Adipose tissue (tissue), 3 donors: ENCODE measurements around the gene TLK2. TPM values are rescaled to one million over a fixed set of nuclear protein-coding genes. Genes with fewer than 3 reads are reported as not detected.

Source experiments
- H3K27ac ChIP-seq: one replicate; pipeline ENCODE4 v1.5.1; 2013; ENCODE audit warnings: low read depth, low read length
- WGBS, 3 donors: extraction: QIAGEN DNeasy Blood & Tissue Kit; methylation state at CpG; one replicate each; pipeline ENCODE4 v1.1.7; 2013; 5-methylcytosine and 5-hydroxymethylcytosine counted together
- polyA plus RNA-seq, 3 donors: library from polyadenylated mRNA; stranded (reverse); fragments of 200-250 nt; gene quantifications; one replicate each; pipeline ENCODE4 v1.2.3, GENCODE V29; 2013
- donor health status: healthy with polysubstance abuse.
- donor health status: Bipolar disorder and iron deficiency.
- donor health status: healthy.

The TLK2 gene
- polyA plus RNA-seq, 3 donors, result 9.1 to 31.9 (median 15.1) TPM

GRCh38 chr17:62631936-62632924 is 153.6 kb downstream of the TLK2 start:
- H3K27ac ChIP-seq, result no peak overlapping the region
- WGBS, 3 donors, result 67 to 70% (median 69%) methylated on average over 27 of the region's 27 CpGs

GRCh38 chr17:62637809-62638208 is 159.2 kb downstream of the TLK2 start:
- 68 to 75% (median 72%) methylated on average over 9 of the region's 9 CpGs for WGBS, 3 donors

GRCh38 chr17:62641153-62641552 is 162.5 kb downstream of the TLK2 start:
- no peak overlapping the region for H3K27ac ChIP-seq
- WGBS, 3 donors, result 65 to 86% (median 69%) methylated on average over 10 of the region's 10 CpGs

More at GRCh38 chr17:62637809-62638208, 159.2 kb downstream of the TLK2 start:
- no peak overlapping the region for H3K27ac ChIP-seq

GRCh38 chr17:62641951-62642350 is 163.3 kb downstream of the TLK2 start:
- WGBS, 3 donors, result 65 to 79% (median 73%) methylated on average over 6 of the region's 6 CpGs
- no peak overlapping the region for H3K27ac ChIP-seq

GRCh38 chr17:62643496-62643895 is 164.9 kb downstream of the TLK2 start:
- no peak overlapping the region for H3K27ac ChIP-seq
- 74 to 79% (median 76%) methylated on average over 6 of the region's 6 CpGs for WGBS, 3 donors

GRCh38 chr17:62644487-62645173 is 166.0 kb downstream of the TLK2 start:
- 62 to 85% (median 85%) methylated on average over 17 of the region's 17 CpGs for WGBS, 3 donors
- H3K27ac ChIP-seq, result no peak overlapping the region

- 43 to 60% (median 57%) methylated on average over 15 of the region's 15 CpGs for WGBS, 3 donors
- H3K27ac ChIP-seq, result no peak overlapping the region
These were observed 169.8 kb downstream of the TLK2 start for GRCh38 chr17:62648251-62648955.

- no peak overlapping the region for H3K27ac ChIP-seq
- 58 to 71% (median 58%) methylated on average over 6 of the region's 6 CpGs for WGBS, 3 donors
These were observed 170.3 kb downstream of the TLK2 start for GRCh38 chr17:62648956-62649294.

- WGBS, 3 donors, result 82 to 90% (median 87%) methylated on average over 7 of the region's 7 CpGs
- H3K27ac ChIP-seq, result no peak overlapping the region
These were observed 170.9 kb downstream of the TLK2 start for GRCh38 chr17:62649570-62649969.

GRCh38 chr17:62650587-62650986 is 172.0 kb downstream of the TLK2 start:
- 87 to 96% (median 89%) methylated on average over 6 of the region's 6 CpGs for whole genome bisulfite sequencing, 3 donors
- no peak overlapping the region for H3K27ac ChIP-seq

GRCh38 chr17:62652251-62653001 is 173.8 kb downstream of the TLK2 start:
- no peak overlapping the region for H3K27ac ChIP-seq
- 3 to 8% (median 5%) methylated on average over 53 to 57 of the region's 57 CpGs for WGBS, 3 donors

- 1 to 5% (median 1%) methylated on average over 30 of the region's 30 CpGs for WGBS, 3 donors
These were observed 174.6 kb downstream of the TLK2 start for GRCh38 chr17:62653002-62653825.

GRCh38 chr17:62653826-62654761 is 175.5 kb downstream of the TLK2 start:
- no peak overlapping the region for H3K27ac ChIP-seq
- WGBS, 3 donors, result 28 to 51% (median 33%) methylated on average over 19 of the region's 19 CpGs

More at GRCh38 chr17:62653002-62653825, 174.6 kb downstream of the TLK2 start:
- H3K27ac ChIP-seq, result no peak overlapping the region

GRCh38 chr17:62655656-62656055 is 177.0 kb downstream of the TLK2 start:
- WGBS, 3 donors, result 83 to 84% (median 84%) methylated on average over 6 of the region's 6 CpGs
- H3K27ac ChIP-seq, result no peak overlapping the region

GRCh38 chr17:62656446-62656845 is 177.8 kb downstream of the TLK2 start:
- H3K27ac ChIP-seq, result no peak overlapping the region
- 44 to 82% (median 78%) methylated on average over 1 of the region's 1 CpG for WGBS, 3 donors

GRCh38 chr17:62657145-62657665 is 178.6 kb downstream of the TLK2 start:
- WGBS, 3 donors, result 85 to 92% (median 87%) methylated on average over 3 of the region's 3 CpGs
- H3K27ac ChIP-seq, result no peak overlapping the region
